ENCODE data around the gene NUDT14.

GRCh38 chr14:105211086-105211757, 30.1 kb upstream of the NUDT14 start:
- TF ChIP-seq CTCF (IDR thresholded peaks at IDR 0.05): no peak
- TF ChIP-seq POLR2A (IDR thresholded peaks at IDR 0.05): no peak
